GM21367 (cell line): ENCODE measurements around the gene SFRP4.

Experiments used
- ATAC-seq: cut with Tn5 transposase; IDR thresholded peaks from one replicate; pipeline ENCODE4 v1.9.1; 2021; ENCODE audit not compliant: unreplicated experiment

SFRP4 gene

GRCh38 chr7:37925620-37926019, 9.0 kb upstream of the SFRP4 start:
- ATAC-seq: no peak

GRCh38 chr7:37924491-37925041, 7.9 kb upstream of the SFRP4 start:
- no peak for ATAC-seq

- no peak for ATAC-seq
These were observed 7.4 kb upstream of the SFRP4 start for GRCh38 chr7:37923996-37924395.

GRCh38 chr7:37921876-37922275, 5.3 kb upstream of the SFRP4 start:
- ATAC-seq: no peak

GRCh38 chr7:37920849-37921805, 4.5 kb upstream of the SFRP4 start:
- ATAC-seq: peak; percentile 48

- ATAC-seq: peak; percentile 45
These were observed 3.8 kb upstream of the SFRP4 start, which contains the start of gene EPDR1 for GRCh38 chr7:37920305-37920848. Gene EPDR1 (plus strand): TSS chr7:37920640. CDS start chr7:37920940, 300 bp downstream.

GRCh38 chr7:37918526-37918925, 1.9 kb upstream of the SFRP4 start:
- no peak for ATAC-seq

- no peak for ATAC-seq
These were observed 472 bp downstream of the SFRP4 start for GRCh38 chr7:37916017-37916672.

GRCh38 chr7:37915438-37915837, 1.2 kb downstream of the SFRP4 start:
- ATAC-seq: no peak

- no peak for ATAC-seq
These were observed 3.9 kb downstream of the SFRP4 start for GRCh38 chr7:37912756-37913155.

GRCh38 chr7:37908221-37908788, 8.3 kb downstream of the SFRP4 start:
- no peak for ATAC-seq

- ATAC-seq: no peak
These were observed 14.6 kb downstream of the SFRP4 start for GRCh38 chr7:37901890-37902524.

GRCh38 chr7:37901236-37901827, 15.3 kb downstream of the SFRP4 start:
- ATAC-seq: no peak

GRCh38 chr7:37899712-37900247, 16.8 kb downstream of the SFRP4 start:
- ATAC-seq: no peak

GRCh38 chr7:37894671-37895070, 21.9 kb downstream of the SFRP4 start:
- no peak for ATAC-seq

- no peak for ATAC-seq
These were observed 23.3 kb downstream of the SFRP4 start for GRCh38 chr7:37893359-37893758.

GRCh38 chr7:37882086-37882485, 34.5 kb downstream of the SFRP4 start:
- no peak for ATAC-seq
